Epithelial cell of proximal tubule (primary cell): Measurements from ENCODE around the gene DMD. TPM values are rescaled to one million over a fixed set of nuclear protein-coding genes. Genes with fewer than 3 reads are reported as not detected.

Experiments used
- DNase-seq: peaks from one replicate; pipeline ENCODE4 v3.0.0-alpha.2; 2011; ENCODE audit warnings: low read depth
- H3K4me3 ChIP-seq: 2 replicates; pipeline ENCODE4 v1.5.1; 2011; ENCODE audit warnings: low read depth, mild to moderate bottlenecking, low read length
- total RNA-seq: library from RNA; depleted of rRNA; stranded (reverse); fragments of >200 nt; gene quantifications from 2 replicates; pipeline ENCODE4 v1.2.3, GENCODE V29; 2015
- TF ChIP-seq, protein P1 (sequence below): conservative IDR thresholded peaks from 2 replicates; pipeline ENCODE4 v1.5.1; 2012; ENCODE audit warnings: low read depth, mild to moderate bottlenecking, low read length

The DMD gene
- total RNA-seq, 1 donor from 2014 or later: 1.3 TPM

DNA sequence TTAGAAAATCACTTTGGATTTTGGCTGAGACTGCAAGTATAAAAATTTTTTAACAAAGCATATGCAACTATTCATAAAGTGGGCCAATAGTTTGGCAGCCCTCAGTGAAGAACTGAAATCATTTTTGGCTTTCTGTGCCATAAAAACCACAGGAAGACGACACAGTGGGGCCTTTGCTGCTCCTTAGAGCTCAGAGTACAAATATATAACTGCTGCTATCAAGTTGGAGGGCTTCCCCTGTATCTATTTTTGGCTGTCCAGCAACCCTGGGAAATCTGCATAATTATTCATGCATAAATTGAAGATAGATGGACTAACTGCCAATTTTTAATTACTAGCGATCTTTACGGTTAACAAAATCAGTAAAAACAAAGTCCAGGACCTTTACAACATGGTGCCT is 2088.0 kb downstream of the DMD start:
- TF ChIP-seq, protein P1, sequence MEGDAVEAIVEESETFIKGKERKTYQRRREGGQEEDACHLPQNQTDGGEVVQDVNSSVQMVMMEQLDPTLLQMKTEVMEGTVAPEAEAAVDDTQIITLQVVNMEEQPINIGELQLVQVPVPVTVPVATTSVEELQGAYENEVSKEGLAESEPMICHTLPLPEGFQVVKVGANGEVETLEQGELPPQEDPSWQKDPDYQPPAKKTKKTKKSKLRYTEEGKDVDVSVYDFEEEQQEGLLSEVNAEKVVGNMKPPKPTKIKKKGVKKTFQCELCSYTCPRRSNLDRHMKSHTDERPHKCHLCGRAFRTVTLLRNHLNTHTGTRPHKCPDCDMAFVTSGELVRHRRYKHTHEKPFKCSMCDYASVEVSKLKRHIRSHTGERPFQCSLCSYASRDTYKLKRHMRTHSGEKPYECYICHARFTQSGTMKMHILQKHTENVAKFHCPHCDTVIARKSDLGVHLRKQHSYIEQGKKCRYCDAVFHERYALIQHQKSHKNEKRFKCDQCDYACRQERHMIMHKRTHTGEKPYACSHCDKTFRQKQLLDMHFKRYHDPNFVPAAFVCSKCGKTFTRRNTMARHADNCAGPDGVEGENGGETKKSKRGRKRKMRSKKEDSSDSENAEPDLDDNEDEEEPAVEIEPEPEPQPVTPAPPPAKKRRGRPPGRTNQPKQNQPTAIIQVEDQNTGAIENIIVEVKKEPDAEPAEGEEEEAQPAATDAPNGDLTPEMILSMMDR: no peak
- H3K4me3 ChIP-seq: no peak overlapping the region

DNA sequence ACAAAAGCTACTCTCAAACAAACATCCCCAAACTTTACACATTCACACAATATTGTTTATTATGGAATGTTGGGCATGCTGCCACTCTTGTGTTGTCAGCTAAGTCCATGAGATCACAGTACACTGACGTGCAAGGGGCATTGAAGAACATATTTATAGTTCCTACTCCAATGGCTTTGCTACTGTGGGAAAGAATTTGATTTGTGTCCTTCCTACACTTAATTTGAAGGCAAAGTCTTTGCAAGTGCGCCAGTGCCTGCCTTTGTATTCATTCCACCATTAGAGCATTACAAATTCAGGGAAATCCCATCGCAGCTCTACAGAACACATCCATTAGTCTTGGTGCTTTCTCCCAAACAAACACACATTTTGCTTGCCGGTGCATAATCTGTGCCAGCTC is 2094.1 kb downstream of the DMD start:
- H3K4me3 ChIP-seq: no peak overlapping the region
- DNase-seq: peak; percentile 6
- TF ChIP-seq, protein P1: no peak

More for the DNA sequence above, 2088.0 kb downstream of the DMD start:
- no peak for DNase-seq

DNA sequence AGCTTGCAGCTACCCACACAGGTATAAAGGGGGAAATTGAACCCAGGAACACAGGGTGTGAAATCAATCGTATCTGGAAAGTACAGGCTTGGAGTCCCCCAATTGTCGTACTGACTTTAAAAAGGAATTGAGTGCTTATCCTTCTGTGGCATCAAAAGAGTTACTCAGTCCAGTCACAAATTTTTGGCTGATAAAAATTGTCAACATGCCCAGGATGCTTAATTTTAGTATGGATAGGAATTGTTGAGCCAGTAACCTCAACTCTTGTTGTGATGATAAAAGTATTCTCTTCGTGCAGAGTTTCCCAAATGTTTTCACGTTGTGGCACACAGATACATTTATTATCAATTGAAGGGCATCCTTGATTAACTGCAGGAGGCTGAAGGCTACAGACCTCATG is 2096.0 kb downstream of the DMD start:
- DNase-seq: no peak
- H3K4me3 ChIP-seq: no peak overlapping the region
- TF ChIP-seq, protein P1: no peak

DNA sequence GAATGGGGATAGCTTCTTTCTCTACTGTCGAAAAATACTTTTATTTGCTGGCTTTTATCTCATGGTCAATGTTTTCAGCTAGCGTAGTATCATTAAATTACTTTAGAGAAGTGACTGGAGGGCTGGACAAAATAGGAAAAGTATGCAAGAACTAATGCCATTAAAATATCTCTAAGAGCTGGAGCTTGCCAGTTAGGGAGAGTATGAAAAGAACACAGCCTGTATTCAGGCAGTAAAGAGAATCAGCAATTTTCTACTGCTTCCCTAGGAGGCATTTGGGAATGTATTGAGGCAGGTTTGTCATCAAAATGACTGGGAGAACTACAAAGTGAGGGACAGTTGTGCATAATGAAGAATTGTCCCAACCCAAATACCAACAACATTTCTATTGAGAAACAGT is 2096.5 kb downstream of the DMD start:
- H3K4me3 ChIP-seq: no peak overlapping the region
- TF ChIP-seq, protein P1: no peak
- DNase-seq: no peak

DNA sequence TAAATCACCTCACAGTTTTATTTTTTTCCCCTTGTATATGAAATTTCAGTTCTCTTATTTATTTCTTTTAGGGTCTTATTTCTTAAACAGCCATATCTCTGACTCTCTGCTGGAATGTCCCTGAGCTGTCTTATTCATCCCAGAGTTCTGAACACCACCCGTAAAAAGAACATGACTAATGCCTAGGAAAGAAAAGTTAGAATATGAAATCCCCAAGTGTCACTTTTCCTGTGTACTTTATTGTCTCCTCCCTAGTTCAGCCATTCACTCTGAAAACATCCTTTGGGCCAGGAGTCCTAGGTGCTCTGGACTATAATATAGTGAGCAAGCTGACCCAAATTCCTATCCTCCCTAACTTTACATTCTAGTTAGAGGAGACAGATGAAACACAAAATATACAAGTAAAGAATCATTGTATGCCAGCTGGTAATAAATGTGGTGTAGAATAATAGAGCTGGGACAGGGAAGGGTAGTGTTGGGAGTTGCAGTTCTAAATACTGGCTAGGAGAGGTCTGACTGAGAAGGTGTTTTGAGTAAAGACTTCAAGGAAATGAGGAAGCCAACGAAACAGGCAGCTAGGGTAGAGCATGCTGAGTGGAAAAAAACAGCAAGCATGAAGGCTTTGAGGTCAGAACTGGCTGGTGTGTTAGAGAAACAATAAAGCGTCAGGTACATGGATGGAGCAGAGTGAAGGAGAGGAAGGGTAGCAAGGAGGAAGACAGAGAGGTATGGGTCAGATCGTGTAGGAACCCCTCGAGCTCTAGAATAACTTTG is 2098.9 kb downstream of the DMD start:
- TF ChIP-seq, protein P1: no peak
- no peak overlapping the region for H3K4me3 ChIP-seq
- no peak for DNase-seq

DNA sequence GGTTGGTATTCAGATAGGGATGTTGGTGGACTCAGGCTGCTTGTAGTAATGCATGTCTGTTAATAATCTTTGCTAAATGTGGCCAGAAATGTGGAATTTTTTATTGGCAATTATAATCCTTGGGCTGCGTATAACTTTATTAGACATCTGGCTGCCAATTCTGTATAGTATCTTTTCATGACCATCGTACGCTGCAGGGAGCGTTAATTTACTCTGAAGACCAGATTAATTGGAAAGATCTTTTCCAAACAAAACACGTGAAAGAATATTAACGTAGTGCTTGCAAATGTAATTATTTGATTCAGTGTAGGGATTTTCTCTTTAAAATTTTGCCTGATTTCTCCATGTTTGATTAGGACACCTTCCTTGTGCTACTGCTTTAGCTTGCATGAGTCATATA is 2100.7 kb downstream of the DMD start:
- TF ChIP-seq, protein P1: no peak
- H3K4me3 ChIP-seq: no peak overlapping the region
- no peak for DNase-seq

DNA sequence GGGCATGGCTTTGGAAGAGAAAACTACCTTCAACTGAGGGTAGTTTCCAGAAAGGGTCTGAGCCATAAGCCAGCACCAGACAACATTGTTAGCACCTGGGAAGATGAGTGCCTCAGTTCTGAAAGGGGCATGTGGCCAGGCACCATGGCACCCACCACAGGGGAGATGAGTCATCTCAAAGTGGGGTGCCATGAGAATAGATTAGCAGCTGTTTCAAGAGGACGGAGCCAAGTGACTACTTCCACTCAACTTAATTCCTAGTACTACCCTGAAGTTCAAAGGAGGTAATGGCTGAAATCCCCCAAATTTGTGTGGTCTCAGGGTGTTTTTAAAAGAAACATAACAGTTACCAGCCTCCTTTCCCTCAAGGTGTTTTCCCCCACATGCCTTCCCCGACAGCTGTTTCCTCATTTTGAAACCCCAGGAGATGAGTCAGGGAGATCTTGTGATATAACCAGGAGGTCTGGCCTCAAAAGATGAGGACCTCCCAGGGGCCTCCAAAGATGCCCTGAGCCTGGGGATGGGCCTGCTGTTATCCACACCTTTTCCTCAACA is 2111.7 kb downstream of the DMD start:
- TF ChIP-seq, protein P1: no peak
- H3K4me3 ChIP-seq: no peak overlapping the region
- DNase-seq: no peak
